ENCODE measurements around the gene ITGA6.

GRCh38 chr2:172398440-172398839 is 28.9 kb upstream of the ITGA6 start:
- TF ChIP-seq CTCF (IDR thresholded peaks at IDR 0.05) (peak in 1 of 6 experiments; percentile 17), EP300 (IDR thresholded peaks at IDR 0.05) (no peak), POLR2A (IDR thresholded peaks at IDR 0.05) (no peak)

All from upper lobe of left lung (tissue), 4 donors.